Tibial artery (tissue), 4 donors: ENCODE results near the gene SEH1L.

Experiments
- DNase-seq, 2 donors: peaks; one replicate each; pipeline ENCODE4 v3.0.0-alpha.2; 2019
- H3K27ac ChIP-seq, 2 donors: fragments of 200-600 bp; sonication (generic) in 1 of 2; 1 replicate in 1 of 2; 2 replicates in 1 of 2; pipeline ENCODE4 v1.5.1; 2018 to 2019; ENCODE audit warnings: mild to moderate bottlenecking in 1 of 2
- H3K27me3 ChIP-seq, 2 donors: fragments of 200-600 bp; sonication (generic) in 1 of 2; one replicate each; pipeline versions ENCODE4 v1.5.1 to v1.6.0; 2016 to 2019
- H3K36me3 ChIP-seq, 3 donors: fragments of 200-600 bp; sonication (generic) in 2 of 3; one replicate each; pipeline ENCODE4 v1.5.1; 2016 to 2019; ENCODE audit warnings: mild to moderate bottlenecking in 2 of 3
- H3K4me1 ChIP-seq, 4 donors: fragments of 200-600 bp; sonication (generic) in 2 of 4; 1 replicate in 3 of 4; 2 replicates in 1 of 4; pipeline ENCODE4 v1.5.1; 2016 to 2019
- H3K4me3 ChIP-seq, 2 donors: fragments of 200-600 bp; sonication (generic) in 1 of 2; 1 replicate in 1 of 2; 2 replicates in 1 of 2; pipeline ENCODE4 v1.5.1; 2018 to 2019; ENCODE audit warnings: mild to moderate bottlenecking in 2 of 2
- H3K9me3 ChIP-seq, 3 donors: fragments of 200-600 bp; sonication (generic) in 1 of 3; one replicate each; pipeline ENCODE4 v1.5.1; 2016 to 2019
- CTCF ChIP-seq, 2 experiments: fragments of 200-600 bp in 1 of 2; fragments of 450-650 bp in 1 of 2; IDR thresholded peaks; one replicate each; pipeline ENCODE4 v1.5.1; 2017 to 2019; ENCODE audit warnings: antibody characterized with exemption in 2 of 2, mild to moderate bottlenecking in 1 of 2, moderate library complexity in 1 of 2
- intact Hi-C: fragments of 100-400 bp; cut with DNase I; formaldehyde crosslinking; loops from one replicate; pipeline ENCODE4 v1.15.0; 2023; ENCODE audit warnings: low total_unique reads

Gene SEH1L

GRCh38 chr18:12930908-12931307, 16.9 kb upstream of the SEH1L start:
- H3K4me3 ChIP-seq = no peak overlapping the region
- no peaks in the 10 kb centered on the region for H3K27me3 ChIP-seq
- no peaks in the 10 kb centered on the region for H3K36me3 ChIP-seq
- no peaks in the 10 kb centered on the region for H3K9me3 ChIP-seq
- DNase-seq = no peak
- H3K4me1 ChIP-seq = no peaks in the 10 kb centered on the region
- no peak overlapping the region for H3K27ac ChIP-seq
- intact Hi-C loops = loop anchor here (5.0 kb wide), 1 partner anchor 189 kb away; no protein-coding TSS in a partner anchor
- no peak for TF ChIP-seq CTCF (IDR thresholded peaks at IDR 0.05)

GRCh38 chr18:12933327-12933726, 14.5 kb upstream of the SEH1L start:
- no peaks in the 10 kb centered on the region for H3K27me3 ChIP-seq
- H3K36me3 ChIP-seq = no peaks in the 10 kb centered on the region
- no peak overlapping the region for H3K4me3 ChIP-seq
- H3K27ac ChIP-seq = no peak overlapping the region
- no peak for DNase-seq
- no peaks in the 10 kb centered on the region for H3K9me3 ChIP-seq
- no peaks in the 10 kb centered on the region for H3K4me1 ChIP-seq
- intact Hi-C loops = loop anchor here (5.0 kb wide), 1 partner anchor 191 kb away; no protein-coding TSS in a partner anchor
- no peak for TF ChIP-seq CTCF (IDR thresholded peaks at IDR 0.05)

- no peak overlapping the region for H3K4me3 ChIP-seq
- no peaks in the 10 kb centered on the region for H3K9me3 ChIP-seq
- no peaks in the 10 kb centered on the region for H3K27me3 ChIP-seq
- TF ChIP-seq CTCF (IDR thresholded peaks at IDR 0.05) = peak; percentile 84 to 95
- intact Hi-C loops = loop anchor here (2.0 to 5.0 kb wide), 2 partner anchors 192 to 208 kb away; no protein-coding TSS in a partner anchor
- H3K4me1 ChIP-seq = no peaks in the 10 kb centered on the region
- no peak overlapping the region for H3K27ac ChIP-seq
- no peaks in the 10 kb centered on the region for H3K36me3 ChIP-seq
- peak; percentile 84 to 85 for DNase-seq
Observed at GRCh38 chr18:12934454-12935071, 13.2 kb upstream of the SEH1L start.

- no peaks in the 10 kb centered on the region for H3K9me3 ChIP-seq
- TF ChIP-seq CTCF (IDR thresholded peaks at IDR 0.05) = no peak
- no peaks in the 10 kb centered on the region for H3K27me3 ChIP-seq
- DNase-seq = no peak
- H3K4me1 ChIP-seq = peaks cover 0 to 1% (median 0%) of the 10 kb centered on the region in 4 donors
- intact Hi-C loops = no loop called here
- no peak overlapping the region for H3K4me3 ChIP-seq
- no peaks in the 10 kb centered on the region for H3K36me3 ChIP-seq
- H3K27ac ChIP-seq = no peak overlapping the region
Observed at GRCh38 chr18:12939162-12939561, 8.6 kb upstream of the SEH1L start.

- H3K9me3 ChIP-seq = no peaks in the 10 kb centered on the region
- no peak overlapping the region for H3K27ac ChIP-seq
- TF ChIP-seq CTCF (IDR thresholded peaks at IDR 0.05) = no peak
- DNase-seq = no peak
- intact Hi-C loops = no loop called here
- no peaks in the 10 kb centered on the region for H3K27me3 ChIP-seq
- H3K36me3 ChIP-seq = no peaks in the 10 kb centered on the region
- no peak overlapping the region for H3K4me3 ChIP-seq
- peaks cover 0 to 30% (median 7%) of the 10 kb centered on the region in 4 donors for H3K4me1 ChIP-seq
Observed at GRCh38 chr18:12943215-12943614, 4.6 kb upstream of the SEH1L start.
